ENCODE results near the gene MR1. TPM values are rescaled to one million over a fixed set of nuclear protein-coding genes. Genes with fewer than 3 reads are reported as not detected.

MR1 gene
- total and polyA plus RNA-seq, 2 of the 13 experiments (the other 11 are each of a cell fraction or from before 2014, with no cell fraction given) = 7.7 to 10.4 TPM

- no peak for TF ChIP-seq E2F1 (CRISPR knock-in tag; IDR thresholded peaks at IDR 0.05)
These were observed 72.7 kb downstream of the MR1 start (continued) for GRCh38 chr1:181106479-181106878.

- ChIA-PET CTCF (ENCODE audit: low intra/inter-chr PET ratio, low total read pairs) (no interaction called here), POLR2A (interaction anchor here (1.7 to 2.2 kb wide), 2 partner anchors 16 to 19 kb away, joined by 6 to 28 read pairs; partner anchors contain the start of gene IER5)
- peaks cover 93% of the 10 kb centered on the region for H3K4me1 ChIP-seq (ENCODE audit: insufficient read depth, low read length)
- ATAC-seq (no peak), DNase-seq (ENCODE audit: low spot score) (no peak), FAIRE-seq (no peak)
- intact Hi-C loops (cut with micrococcal nuclease; ENCODE audit: unreplicated experiment) (no loop called here), in situ Hi-C loops (cut with HindIII; ENCODE audit: extremely low pct_ligation_motif_present, low pct_unique_long_range_greater_than_20kb) (no loop called here)
- H3K27ac ChIP-seq (ENCODE audit: extremely low read length, insufficient read depth, low read length) = no peak overlapping the region
- peaks cover 0 to 11% of the 10 kb centered on the region in 2 experiments; a peak in 2 of 5 replicates for H3K27me3 ChIP-seq (ENCODE audit: control insufficient read depth in 1 of 2, insufficient read depth in 2 of 2, low read length in 2 of 2)
- 0 out of 6 replicates have a peak overlapping the region, but pooled peaks of 1 of the 3 experiments have one; percentile 3 for H3K4me3 ChIP-seq (replicated peaks in 1 of 3; ENCODE audit: insufficient read depth in 1 of 3, low read depth in 2 of 3, low read length in 3 of 3)
- 0% methylated on average over 1 of the region's 2 CpGs for WGBS (ENCODE audit: low lambda C conversion rate)
- H3K4me2 ChIP-seq (ENCODE audit: low read depth, low read length) = peak overlapping the region; percentile 62
- BruUV-seq (replicated peaks) = no TSS peak
- H2AFZ ChIP-seq (ENCODE audit: low read length) = no peak overlapping the region
- no peaks in the 10 kb centered on the region for H4K20me1 ChIP-seq (ENCODE audit: insufficient read depth, low read length)
- no peak overlapping the region; the same call in 1 of the 2 replicates for H3K9ac ChIP-seq (ENCODE audit: insufficient read depth, low read depth, low read length)
- H3K9me3 ChIP-seq (ENCODE audit: low read length) = no peaks in the 10 kb centered on the region
- H3K36me3 ChIP-seq (replicated peaks in 1 of 2; ENCODE audit: control insufficient read depth in 1 of 2, insufficient read depth in 2 of 2, low read length in 2 of 2) = no peaks in the 10 kb centered on the region
- H3K79me2 ChIP-seq (ENCODE audit: insufficient read depth, low read length) = no peaks in the 10 kb centered on the region
- TF ChIP-seq MBD4 (IDR thresholded peaks at IDR 0.05; ENCODE audit: borderline replicate concordance, low read length) (no peak), MAX (IDR thresholded peaks at IDR 0.05) (0 out of 2 replicates have a peak, but pooled peaks have one; percentile 3), PRMT3 (CRISPR knock-in tag; IDR thresholded peaks at IDR 0.05; ENCODE audit: borderline replicate concordance, low read depth) (no peak), HDAC2 (CRISPR knock-in tag; IDR thresholded peaks at IDR 0.05) (no peak)
These were observed 73.9 kb downstream of the MR1 start for GRCh38 chr1:181107711-181108110.
